ENCODE data around the gene CEP112. TPM values are rescaled to one million over a fixed set of nuclear protein-coding genes. Genes with fewer than 3 reads are reported as not detected.
"Not testable (repeated sequence)": the region's sequence is repeated elsewhere in the genome, so short reads cannot be mapped to it uniquely, and the experiment has no call there.

CEP112 gene
- polyA plus RNA-seq, 1 experiment, result 5.7 TPM

- no peaks in the 10 kb centered on the region for H3K27me3 ChIP-seq (ENCODE audit: control insufficient read depth, insufficient read depth, low read length)
- POLR2A ChIA-PET, result no interaction called here
- no peak overlapping the region for H3K4me3 ChIP-seq (ENCODE audit: low read depth, low read length)
- H3K9me3 ChIP-seq (ENCODE audit: control insufficient read depth, insufficient read depth, low read length), result no peaks in the 10 kb centered on the region
- no peak overlapping the region for H3K27ac ChIP-seq (ENCODE audit: low read depth, low read length)
- DNase-seq (ENCODE audit: low read depth, low spot score), result no peak
- TF ChIP-seq, protein P1, sequence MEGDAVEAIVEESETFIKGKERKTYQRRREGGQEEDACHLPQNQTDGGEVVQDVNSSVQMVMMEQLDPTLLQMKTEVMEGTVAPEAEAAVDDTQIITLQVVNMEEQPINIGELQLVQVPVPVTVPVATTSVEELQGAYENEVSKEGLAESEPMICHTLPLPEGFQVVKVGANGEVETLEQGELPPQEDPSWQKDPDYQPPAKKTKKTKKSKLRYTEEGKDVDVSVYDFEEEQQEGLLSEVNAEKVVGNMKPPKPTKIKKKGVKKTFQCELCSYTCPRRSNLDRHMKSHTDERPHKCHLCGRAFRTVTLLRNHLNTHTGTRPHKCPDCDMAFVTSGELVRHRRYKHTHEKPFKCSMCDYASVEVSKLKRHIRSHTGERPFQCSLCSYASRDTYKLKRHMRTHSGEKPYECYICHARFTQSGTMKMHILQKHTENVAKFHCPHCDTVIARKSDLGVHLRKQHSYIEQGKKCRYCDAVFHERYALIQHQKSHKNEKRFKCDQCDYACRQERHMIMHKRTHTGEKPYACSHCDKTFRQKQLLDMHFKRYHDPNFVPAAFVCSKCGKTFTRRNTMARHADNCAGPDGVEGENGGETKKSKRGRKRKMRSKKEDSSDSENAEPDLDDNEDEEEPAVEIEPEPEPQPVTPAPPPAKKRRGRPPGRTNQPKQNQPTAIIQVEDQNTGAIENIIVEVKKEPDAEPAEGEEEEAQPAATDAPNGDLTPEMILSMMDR (IDR thresholded peaks at IDR 0.05; ENCODE audit: low read depth, low read length), result no peak
- CTCF ChIA-PET, result interaction anchor here (0.7 kb wide), 1 partner anchor 36 kb away, joined by 3 read pairs; no protein-coding TSS in a partner anchor
Measured at GRCh38 chr17:65817951-65818350, 374.0 kb downstream of the CEP112 start.

- H3K27me3 ChIP-seq (ENCODE audit: control insufficient read depth, insufficient read depth, low read length), result no peaks in the 10 kb centered on the region
- TF ChIP-seq, protein P1 (IDR thresholded peaks at IDR 0.05; ENCODE audit: low read depth, low read length), result no peak
- H3K9me3 ChIP-seq (ENCODE audit: control insufficient read depth, insufficient read depth, low read length), result no peaks in the 10 kb centered on the region
- H3K27ac ChIP-seq (ENCODE audit: low read depth, low read length), result no peak overlapping the region
- ChIA-PET CTCF (no interaction called here), POLR2A (no interaction called here)
- no peak for DNase-seq (ENCODE audit: low read depth, low spot score)
- no peak overlapping the region for H3K4me3 ChIP-seq (ENCODE audit: low read depth, low read length)
Measured at GRCh38 chr17:65814418-65814817, 377.5 kb downstream of the CEP112 start.

DNA sequence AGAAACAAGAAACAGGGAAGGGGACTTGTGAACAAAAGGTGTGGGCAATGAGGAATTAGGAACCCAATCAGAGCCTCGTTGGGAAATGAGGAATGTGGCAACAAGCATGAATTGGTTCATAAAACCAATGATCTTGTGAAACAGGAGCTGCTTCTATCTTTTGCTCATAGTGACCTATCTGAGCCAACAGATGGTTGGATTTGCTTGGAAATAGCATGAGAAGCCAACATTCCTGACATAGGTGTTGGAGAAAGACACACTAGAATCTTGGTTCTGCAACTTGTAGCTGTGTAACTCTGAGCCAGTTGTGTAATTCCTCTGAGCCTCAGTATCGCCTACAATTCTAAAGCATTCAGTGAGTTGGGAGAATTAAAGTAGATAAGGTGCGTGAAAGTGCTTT is 378.6 kb downstream of the CEP112 start:
- Histone ChIP-seq H3K4me3 (ENCODE audit: low read depth, low read length) (no peak overlapping the region), H3K27ac (ENCODE audit: low read depth, low read length) (no peak overlapping the region), H3K9me3 (ENCODE audit: control insufficient read depth, insufficient read depth, low read length) (no peaks in the 10 kb centered on the region), H3K27me3 (ENCODE audit: control insufficient read depth, insufficient read depth, low read length) (no peaks in the 10 kb centered on the region)
- POLR2A ChIA-PET, result no interaction called here
- TF ChIP-seq, protein P1 (IDR thresholded peaks at IDR 0.05; ENCODE audit: low read depth, low read length), result no peak
- CTCF ChIA-PET, result interaction anchor here (0.6 kb wide), 1 partner anchor 358 kb away, joined by 3 read pairs; no protein-coding TSS in a partner anchor
- no peak for DNase-seq (ENCODE audit: low read depth, low spot score)

DNA sequence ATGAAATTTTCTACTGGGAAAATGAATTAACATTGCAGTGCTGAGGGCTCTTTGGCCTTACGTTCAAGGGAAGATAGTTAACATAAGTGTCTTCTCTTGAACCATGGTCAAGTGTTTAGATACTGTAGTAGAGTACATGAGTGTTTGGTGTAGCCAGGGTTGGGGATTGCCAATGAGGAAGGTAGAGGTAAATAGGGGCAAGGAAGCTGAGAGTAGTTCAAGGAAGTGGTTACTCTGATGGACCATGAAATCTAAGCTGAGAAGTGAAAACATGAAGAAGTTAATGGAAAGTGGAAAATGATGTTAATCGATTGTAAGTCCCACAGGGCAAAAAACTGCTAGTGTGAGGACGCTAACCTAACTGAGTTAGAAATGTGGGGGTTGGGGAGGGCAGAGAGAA is 380.9 kb downstream of the CEP112 start:
- Histone ChIP-seq H3K9me3 (ENCODE audit: control insufficient read depth, insufficient read depth, low read length) (peaks cover 7% of the 10 kb centered on the region; the same call in 1 of the 2 replicates), H3K27ac (ENCODE audit: low read depth, low read length) (no peak overlapping the region), H3K4me3 (ENCODE audit: low read depth, low read length) (no peak overlapping the region), H3K27me3 (ENCODE audit: control insufficient read depth, insufficient read depth, low read length) (no peaks in the 10 kb centered on the region)
- TF ChIP-seq, protein P1 (IDR thresholded peaks at IDR 0.05; ENCODE audit: low read depth, low read length), result no peak
- ChIA-PET POLR2A (no interaction called here), CTCF (no interaction called here)
- no peak for DNase-seq (ENCODE audit: low read depth, low spot score)

- Histone ChIP-seq H3K27me3 (ENCODE audit: control insufficient read depth, insufficient read depth, low read length) (no peaks in the 10 kb centered on the region), H3K27ac (ENCODE audit: low read depth, low read length) (no peak overlapping the region), H3K4me3 (ENCODE audit: low read depth, low read length) (no peak overlapping the region), H3K9me3 (ENCODE audit: control insufficient read depth, insufficient read depth, low read length) (peaks cover 7% of the 10 kb centered on the region; the same call in 1 of the 2 replicates)
- TF ChIP-seq, protein P1 (IDR thresholded peaks at IDR 0.05; ENCODE audit: low read depth, low read length), result no peak
- DNase-seq (ENCODE audit: low read depth, low spot score), result no peak
- ChIA-PET CTCF (interaction anchor here (1.3 kb wide), 1 partner anchor 22 kb away, joined by 3 read pairs; no protein-coding TSS in a partner anchor), POLR2A (no interaction called here)
Measured at GRCh38 chr17:65809366-65809765, 382.6 kb downstream of the CEP112 start.

GRCh38 chr17:65808566-65808965 is 383.4 kb downstream of the CEP112 start:
- CTCF ChIA-PET; H3K9me3 ChIP-seq (ENCODE audit: control insufficient read depth, insufficient read depth, low read length); H3K27ac ChIP-seq (ENCODE audit: low read depth, low read length); POLR2A ChIA-PET; H3K27me3 ChIP-seq (ENCODE audit: control insufficient read depth, insufficient read depth, low read length); H3K4me3 ChIP-seq (ENCODE audit: low read depth, low read length); DNase-seq (ENCODE audit: low read depth, low spot score): not testable (repeated sequence)

Measured in AG04450 (cell line).